Prostate gland (tissue), 2 donors: Measurements from ENCODE around the gene DPP10. TPM values are rescaled to one million over a fixed set of nuclear protein-coding genes. Genes with fewer than 3 reads are reported as not detected.

ENCODE experiments used
- DNase-seq: peaks from one replicate; pipeline ENCODE4 v3.0.0-alpha.2; 2019; ENCODE audit warnings: low spot score
- H3K27ac ChIP-seq, 2 donors: fragments of 200-600 bp; sonication (generic); 2 replicates each; pipeline ENCODE4 v1.5.1; 2017 to 2019
- H3K27me3 ChIP-seq: fragments of 200-600 bp; sonication (generic); replicated peaks from 2 replicates; pipeline ENCODE4 v1.5.1; 2019; ENCODE audit not compliant: insufficient read depth
- H3K36me3 ChIP-seq, 2 donors: fragments of 200-600 bp; sonication (generic); 1 replicate in 1 of 2; 2 replicates in 1 of 2; pipeline versions ENCODE4 v1.5.1 to v1.8.1; 2017 to 2019
- H3K4me1 ChIP-seq: fragments of 200-600 bp; sonication (generic); replicated peaks from 2 replicates; pipeline ENCODE4 v1.5.1; 2019
- H3K4me3 ChIP-seq, 2 donors: fragments of 200-600 bp; sonication (generic); 2 replicates each; pipeline ENCODE4 v1.5.1; 2017 to 2019
- H3K9me3 ChIP-seq: fragments of 200-600 bp; sonication (generic); 2 replicates; pipeline ENCODE4 v1.5.1; 2017
- CTCF ChIP-seq, 4 experiments: fragments of 200-600 bp in 2 of 4; fragments of 450-650 bp in 2 of 4; sonication (generic) in 2 of 4; IDR thresholded peaks; 1 replicate in 3 of 4; 2 replicates in 1 of 4; pipeline ENCODE4 v1.5.1; 2016 to 2019; ENCODE audit warnings: antibody characterized with exemption in 4 of 4, mild to moderate bottlenecking in 2 of 4, moderate library complexity in 2 of 4
- POLR2A ChIP-seq: fragments of 450-650 bp; IDR thresholded peaks from one replicate; pipeline ENCODE4 v1.6.1; 2016; ENCODE audit warnings: antibody characterized with exemption, mild to moderate bottlenecking
- POLR2AphosphoS5 ChIP-seq: sonication (generic); formaldehyde crosslinking; IDR thresholded peaks from one replicate; pipeline ENCODE4 v1.6.1; 2017; ENCODE audit warnings: antibody characterized with exemption
- WGBS: methylation state at CpG from one replicate; pipeline ENCODE4 v1.1.5; 2018; 5-methylcytosine and 5-hydroxymethylcytosine counted together
- intact Hi-C: fragments of 100-400 bp; cut with DNase I; formaldehyde crosslinking; loops from one replicate; pipeline ENCODE4 v1.14.2; 2022
- total RNA-seq, 2 donors: library from RNA; depleted of rRNA; stranded (reverse); fragments of >200 nt; gene quantifications; one replicate each; pipeline ENCODE4 v1.1.0, GENCODE V29; 2016

The DPP10 gene
- total RNA-seq, 2 donors from 2014 or later = 5.1 TPM; not detected in 1

DNA sequence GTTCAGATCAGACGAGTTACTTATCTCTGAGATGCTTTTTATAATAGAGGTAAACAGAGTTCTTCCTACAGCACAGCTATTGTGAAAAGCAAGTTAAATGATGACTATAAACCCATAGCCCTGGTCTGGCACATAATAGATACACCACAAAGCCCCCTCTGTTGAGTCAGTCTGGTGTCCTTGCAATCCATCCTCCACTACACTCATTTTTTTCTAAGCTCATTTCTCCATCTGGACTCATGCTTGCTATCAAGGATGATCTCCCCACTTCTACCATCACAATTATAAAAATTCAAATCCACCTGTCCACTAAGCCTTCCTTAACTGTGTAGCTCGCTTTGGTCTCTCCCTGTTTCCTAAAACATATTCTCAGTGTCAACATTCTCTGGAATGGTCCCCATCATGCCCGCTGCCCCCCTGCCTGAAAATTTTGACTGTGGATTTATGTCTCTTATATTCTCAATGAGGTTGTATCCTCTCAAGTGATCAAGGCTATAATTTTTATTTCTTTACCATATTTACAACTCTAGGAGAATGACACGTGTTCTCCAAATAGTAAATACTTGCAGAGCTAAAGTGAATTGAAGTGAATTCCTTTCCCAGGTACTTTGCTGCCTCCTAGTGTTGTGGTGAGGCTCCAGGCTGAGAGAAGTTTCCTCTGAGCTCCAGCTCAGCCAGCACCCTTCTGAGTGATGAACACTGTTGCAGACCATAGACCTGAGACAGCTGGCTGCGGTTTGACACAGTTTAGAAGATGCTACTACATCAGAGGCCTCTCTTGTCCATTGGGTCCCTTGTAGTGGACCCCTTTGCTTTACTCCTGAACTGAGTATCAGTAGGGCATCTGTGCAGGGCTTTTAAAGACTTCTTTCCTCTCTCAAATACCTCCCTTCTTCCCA lies 108.7 kb downstream of the DPP10 start:
- peak in 3 of 4 experiments; percentile 21 to 48 (median 32) for TF ChIP-seq CTCF (IDR thresholded peaks at IDR 0.05)
- no peak for TF ChIP-seq POLR2A
- no peak for TF ChIP-seq POLR2AphosphoS5
- H3K4me1 ChIP-seq = no peaks in the 10 kb centered on the region
- H3K9me3 ChIP-seq = no peaks in the 10 kb centered on the region
- DNase-seq = peak; percentile 15
- intact Hi-C loops = loop anchor here (10.0 kb wide), 1 partner anchor 576 kb away; no protein-coding TSS in a partner anchor
- no peak overlapping the region for H3K27ac ChIP-seq
- no peak overlapping the region for H3K4me3 ChIP-seq
- no peaks in the 10 kb centered on the region for H3K36me3 ChIP-seq
- 32% methylated on average over 5 of the region's 5 CpGs for WGBS
- H3K27me3 ChIP-seq = no peaks in the 10 kb centered on the region

DNA sequence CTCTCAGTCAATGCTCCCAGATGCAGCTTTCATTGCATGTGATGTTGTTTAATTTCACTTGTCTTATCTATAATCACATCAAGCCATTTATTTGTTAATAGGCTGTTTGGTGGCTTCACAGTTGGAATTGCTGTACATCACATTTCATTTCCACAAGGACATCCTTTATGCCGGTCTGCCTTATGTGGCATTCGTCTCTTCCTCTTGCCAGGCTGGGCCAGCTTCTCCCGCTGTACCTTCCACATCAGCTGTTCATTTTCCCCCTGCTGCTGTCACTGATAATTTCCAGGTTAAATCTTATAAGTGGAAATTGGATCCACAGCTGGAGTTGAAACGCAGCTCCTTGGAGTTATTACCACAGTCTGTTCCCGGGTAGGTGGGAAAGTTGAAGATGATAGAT lies 110.6 kb downstream of the DPP10 start:
- intact Hi-C loops = loop anchor here (10.0 kb wide), 1 partner anchor 578 kb away; no protein-coding TSS in a partner anchor
- TF ChIP-seq POLR2AphosphoS5 (no peak), POLR2A (no peak), CTCF (IDR thresholded peaks at IDR 0.05) (no peak)
- H3K4me3 ChIP-seq = no peak overlapping the region
- WGBS = 25% methylated on average over 5 of the region's 5 CpGs
- H3K9me3 ChIP-seq = no peaks in the 10 kb centered on the region
- no peak overlapping the region for H3K27ac ChIP-seq
- H3K27me3 ChIP-seq = no peaks in the 10 kb centered on the region
- H3K4me1 ChIP-seq = no peaks in the 10 kb centered on the region
- H3K36me3 ChIP-seq = no peaks in the 10 kb centered on the region
- no peak for DNase-seq

DNA sequence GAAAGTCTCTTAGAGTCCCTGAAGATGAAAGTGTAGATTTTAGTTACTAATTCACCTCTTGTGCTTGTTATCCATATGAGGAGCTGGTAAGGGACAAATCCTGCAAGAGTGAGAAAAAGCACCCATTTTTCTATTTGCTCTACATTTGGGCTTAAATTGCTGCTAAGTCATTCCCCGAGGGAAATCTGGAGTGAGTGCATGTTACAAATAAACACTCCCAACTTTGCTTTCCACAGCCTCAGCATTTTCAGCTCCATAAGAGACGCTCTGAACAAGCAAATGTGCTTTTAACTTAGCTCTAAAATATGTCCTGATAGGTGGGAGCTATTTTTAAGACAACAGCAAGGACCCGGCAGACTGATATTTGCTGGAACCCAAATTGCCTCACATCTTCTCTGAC lies 126.7 kb downstream of the DPP10 start:
- no peaks in the 10 kb centered on the region for H3K27me3 ChIP-seq
- H3K27ac ChIP-seq = no peak overlapping the region
- no peaks in the 10 kb centered on the region for H3K36me3 ChIP-seq
- H3K4me3 ChIP-seq = no peak overlapping the region
- H3K4me1 ChIP-seq = no peaks in the 10 kb centered on the region
- no peak for DNase-seq
- no peaks in the 10 kb centered on the region for H3K9me3 ChIP-seq
- no peak for TF ChIP-seq POLR2AphosphoS5
- TF ChIP-seq CTCF (IDR thresholded peaks at IDR 0.05) = no peak
- no peak for TF ChIP-seq POLR2A
- intact Hi-C loops = no loop called here
- WGBS = 50% methylated on average over 3 of the region's 3 CpGs

DNA sequence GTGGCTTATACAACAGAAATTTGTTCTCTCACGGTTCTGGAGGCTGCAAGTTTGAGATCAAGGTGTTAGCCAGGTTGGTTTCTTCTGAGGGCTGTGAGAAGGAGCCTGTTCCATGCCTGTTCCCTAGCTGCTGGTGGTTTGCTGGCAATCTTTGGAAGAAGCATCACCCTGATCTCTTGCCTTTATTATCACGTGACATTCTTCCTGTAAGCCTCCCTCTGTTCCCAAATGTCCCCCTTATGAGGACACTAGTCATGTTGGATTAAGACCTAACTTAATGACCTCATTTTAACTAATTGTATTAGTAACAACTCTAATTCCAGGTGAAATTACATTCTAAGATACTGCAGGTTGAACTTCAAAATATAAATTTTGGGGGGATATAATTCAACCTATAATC lies 135.2 kb downstream of the DPP10 start:
- WGBS = 72% methylated on average over 2 of the region's 2 CpGs
- Histone ChIP-seq H3K9me3 (no peaks in the 10 kb centered on the region), H3K4me3 (no peak overlapping the region), H3K27me3 (no peaks in the 10 kb centered on the region), H3K4me1 (no peaks in the 10 kb centered on the region), H3K36me3 (no peaks in the 10 kb centered on the region), H3K27ac (no peak overlapping the region)
- TF ChIP-seq POLR2AphosphoS5 (no peak), CTCF (IDR thresholded peaks at IDR 0.05) (no peak), POLR2A (no peak)
- DNase-seq = no peak
- intact Hi-C loops = no loop called here

- no peak for DNase-seq
- TF ChIP-seq POLR2A = no peak
- 8% methylated on average over 3 of the region's 3 CpGs for WGBS
- Histone ChIP-seq H3K27ac (no peak overlapping the region), H3K36me3 (no peaks in the 10 kb centered on the region), H3K9me3 (no peaks in the 10 kb centered on the region), H3K4me1 (no peaks in the 10 kb centered on the region), H3K4me3 (no peak overlapping the region), H3K27me3 (no peaks in the 10 kb centered on the region)
- intact Hi-C loops = no loop called here
Observed at GRCh38 chr2:114579542-114579941, 137.1 kb downstream of the DPP10 start.
